NB4 (cell line): Measurements from ENCODE around the gene CSF2.

Experiments used
- DNase-seq: peaks from one replicate; pipeline ENCODE4 v3.0.0; 2010; ENCODE audit warnings: low read depth
- H3K4me3 ChIP-seq: one replicate; pipeline ENCODE4 v1.5.1; 2011; ENCODE audit warnings: mild to moderate bottlenecking, low read depth, low read length, moderate library complexity
- MYC ChIP-seq: IDR thresholded peaks from 2 replicates; pipeline ENCODE4 v1.6.1; 2011; ENCODE audit warnings: low read depth, low read length
- POLR2A ChIP-seq: IDR thresholded peaks from 2 replicates; pipeline ENCODE4 v1.6.1; 2011; ENCODE audit warnings: mild to moderate bottlenecking; ENCODE audit not compliant: insufficient read length; ENCODE audit errors: extremely low read depth
- TF ChIP-seq, protein P1 (sequence below): IDR thresholded peaks from one replicate; pipeline ENCODE4 v1.5.1; 2012; ENCODE audit warnings: low read depth, low read length
- TF ChIP-seq, protein P2 (sequence below): IDR thresholded peaks from 2 replicates; pipeline ENCODE4 v1.6.1; 2011; ENCODE audit warnings: low read depth, low read length

The CSF2 gene

DNA sequence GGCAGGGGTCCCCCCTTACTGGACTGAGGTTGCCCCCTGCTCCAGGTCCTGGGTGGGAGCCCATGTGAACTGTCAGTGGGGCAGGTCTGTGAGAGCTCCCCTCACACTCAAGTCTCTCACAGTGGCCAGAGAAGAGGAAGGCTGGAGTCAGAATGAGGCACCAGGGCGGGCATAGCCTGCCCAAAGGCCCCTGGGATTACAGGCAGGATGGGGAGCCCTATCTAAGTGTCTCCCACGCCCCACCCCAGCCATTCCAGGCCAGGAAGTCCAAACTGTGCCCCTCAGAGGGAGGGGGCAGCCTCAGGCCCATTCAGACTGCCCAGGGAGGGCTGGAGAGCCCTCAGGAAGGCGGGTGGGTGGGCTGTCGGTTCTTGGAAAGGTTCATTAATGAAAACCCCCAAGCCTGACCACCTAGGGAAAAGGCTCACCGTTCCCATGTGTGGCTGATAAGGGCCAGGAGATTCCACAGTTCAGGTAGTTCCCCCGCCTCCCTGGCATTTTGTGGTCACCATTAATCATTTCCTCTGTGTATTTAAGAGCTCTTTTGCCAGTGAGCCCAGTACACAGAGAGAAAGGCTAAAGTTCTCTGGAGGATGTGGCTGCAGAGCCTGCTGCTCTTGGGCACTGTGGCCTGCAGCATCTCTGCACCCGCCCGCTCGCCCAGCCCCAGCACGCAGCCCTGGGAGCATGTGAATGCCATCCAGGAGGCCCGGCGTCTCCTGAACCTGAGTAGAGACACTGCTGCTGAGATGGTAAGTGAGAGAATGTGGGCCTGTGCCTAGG lies at the start of gene CSF2:
Gene CSF2 (plus strand): TSS at position 559 of the 783 bp plus-strand sequence. CDS start 35 bp downstream, at position 594.
- DNase-seq = peak; percentile 49

DNA sequence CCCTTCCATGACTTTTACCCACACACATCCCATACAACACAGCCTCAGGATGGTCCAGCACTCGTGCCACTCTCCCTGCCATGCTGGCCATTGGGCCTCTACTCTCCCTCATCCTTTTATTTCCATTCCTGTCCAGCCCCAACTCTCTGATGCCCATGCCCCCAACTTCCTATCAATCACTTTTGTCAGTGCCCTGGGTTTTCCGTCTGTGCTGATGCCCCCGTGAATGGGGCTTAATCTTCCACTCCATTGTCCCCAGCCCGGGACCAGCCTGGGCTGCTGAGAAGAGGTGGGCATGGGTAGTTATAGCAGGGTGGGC lies 49.5 kb upstream of the CSF2 start:
- DNase-seq = no peak
- H3K4me3 ChIP-seq = no peak overlapping the region
- TF ChIP-seq, protein P1, sequence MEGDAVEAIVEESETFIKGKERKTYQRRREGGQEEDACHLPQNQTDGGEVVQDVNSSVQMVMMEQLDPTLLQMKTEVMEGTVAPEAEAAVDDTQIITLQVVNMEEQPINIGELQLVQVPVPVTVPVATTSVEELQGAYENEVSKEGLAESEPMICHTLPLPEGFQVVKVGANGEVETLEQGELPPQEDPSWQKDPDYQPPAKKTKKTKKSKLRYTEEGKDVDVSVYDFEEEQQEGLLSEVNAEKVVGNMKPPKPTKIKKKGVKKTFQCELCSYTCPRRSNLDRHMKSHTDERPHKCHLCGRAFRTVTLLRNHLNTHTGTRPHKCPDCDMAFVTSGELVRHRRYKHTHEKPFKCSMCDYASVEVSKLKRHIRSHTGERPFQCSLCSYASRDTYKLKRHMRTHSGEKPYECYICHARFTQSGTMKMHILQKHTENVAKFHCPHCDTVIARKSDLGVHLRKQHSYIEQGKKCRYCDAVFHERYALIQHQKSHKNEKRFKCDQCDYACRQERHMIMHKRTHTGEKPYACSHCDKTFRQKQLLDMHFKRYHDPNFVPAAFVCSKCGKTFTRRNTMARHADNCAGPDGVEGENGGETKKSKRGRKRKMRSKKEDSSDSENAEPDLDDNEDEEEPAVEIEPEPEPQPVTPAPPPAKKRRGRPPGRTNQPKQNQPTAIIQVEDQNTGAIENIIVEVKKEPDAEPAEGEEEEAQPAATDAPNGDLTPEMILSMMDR = no peak
- TF ChIP-seq, protein P2, sequence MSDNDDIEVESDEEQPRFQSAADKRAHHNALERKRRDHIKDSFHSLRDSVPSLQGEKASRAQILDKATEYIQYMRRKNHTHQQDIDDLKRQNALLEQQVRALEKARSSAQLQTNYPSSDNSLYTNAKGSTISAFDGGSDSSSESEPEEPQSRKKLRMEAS = no peak
- no peak for TF ChIP-seq MYC
- no peak for TF ChIP-seq POLR2A

More for the DNA sequence above, at the start of gene CSF2:
- no peak within 1 kb of the TSS for H3K4me3 ChIP-seq
- TF ChIP-seq, protein P2 = no peak
- TF ChIP-seq POLR2A (no peak), MYC (no peak)
- TF ChIP-seq, protein P1 = no peak

DNA sequence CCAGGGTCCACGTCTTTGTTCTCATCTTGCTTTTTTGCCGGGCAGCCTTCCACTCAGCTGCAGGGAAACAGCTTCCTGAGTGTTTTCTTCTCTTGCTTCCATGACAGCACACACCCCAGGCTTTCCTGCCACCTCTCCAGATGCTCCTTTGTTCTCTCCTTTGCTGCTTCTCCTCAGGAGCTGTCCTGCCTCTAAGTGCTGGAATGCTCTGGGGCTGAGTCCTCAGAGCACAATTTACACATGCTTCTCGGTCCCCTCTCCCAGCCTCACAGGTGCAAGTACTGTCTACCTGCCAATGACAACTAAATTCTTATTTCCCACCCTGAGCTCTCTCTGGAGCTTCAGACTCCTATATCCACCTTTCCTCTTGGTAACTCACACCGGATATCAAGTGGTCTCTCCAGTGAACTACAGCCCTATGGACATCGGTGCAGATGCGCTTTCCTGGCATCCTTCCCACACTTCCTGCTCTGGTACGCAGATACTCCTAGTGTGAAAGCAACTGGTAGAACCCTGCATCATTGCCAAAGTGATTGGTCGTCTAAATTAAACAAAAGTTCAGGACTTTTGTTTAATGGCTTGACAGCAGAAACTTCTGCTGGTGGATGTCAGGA lies 48.7 kb upstream of the CSF2 start:
- no peak for TF ChIP-seq MYC
- TF ChIP-seq, protein P2 = no peak
- TF ChIP-seq, protein P1 = no peak
- no peak for TF ChIP-seq POLR2A
- H3K4me3 ChIP-seq = no peak overlapping the region
- DNase-seq = no peak

GRCh38 chr5:132025403-132025971 lies 48.1 kb upstream of the CSF2 start:
- TF ChIP-seq, protein P2 = no peak
- TF ChIP-seq, protein P1 = no peak
- TF ChIP-seq MYC = no peak
- no peak for TF ChIP-seq POLR2A
- DNase-seq = no peak
- no peak overlapping the region for H3K4me3 ChIP-seq

GRCh38 chr5:132026516-132027008 lies 47.0 kb upstream of the CSF2 start:
- no peak overlapping the region for H3K4me3 ChIP-seq
- no peak for DNase-seq
- TF ChIP-seq, protein P1 = no peak
- TF ChIP-seq POLR2A (no peak), MYC (no peak)
- TF ChIP-seq, protein P2 = no peak
